ENCODE data around the gene IPO11.

Gene IPO11

GRCh38 chr5:62477801-62478200 lies 65.2 kb downstream of the IPO11 start:
- no peak overlapping the region for H3K18ac ChIP-seq (ENCODE audit: low read length)
- H2BK15ac ChIP-seq (ENCODE audit: low read length), result no peak overlapping the region
- no peak overlapping the region for H2BK120ac ChIP-seq (ENCODE audit: low read depth, low read length)
- no peak for DNase-seq (ENCODE audit: low spot score)
- no peaks in the 10 kb centered on the region for H3K27me3 ChIP-seq (ENCODE audit: control insufficient read depth in 3 of 3, insufficient read depth in 3 of 3, low read depth in 1 of 3, low read length in 3 of 3)
- H3K36me3 ChIP-seq (replicated peaks in 1 of 2; ENCODE audit: control insufficient read depth in 2 of 2, insufficient read depth in 2 of 2, low read length in 2 of 2), result peaks cover 2 to 40% of the 10 kb centered on the region in 2 donors
- H4K8ac ChIP-seq (ENCODE audit: low read depth, low read length), result no peak overlapping the region
- no peak overlapping the region for H3K9ac ChIP-seq (ENCODE audit: low read depth, low read length, poor library complexity)
- no peak overlapping the region for H2BK5ac ChIP-seq (ENCODE audit: low read length)
- H3K14ac ChIP-seq (ENCODE audit: low read length), result no peak overlapping the region
- H3K4ac ChIP-seq (ENCODE audit: low read length), result no peak overlapping the region
- no peak overlapping the region for H3K23ac ChIP-seq (ENCODE audit: low read depth, low read length, poor library complexity)
- no peak overlapping the region for H2AFZ ChIP-seq (ENCODE audit: low read length)
- no peak overlapping the region for H2AK5ac ChIP-seq (ENCODE audit: low read depth, low read length)
- no peak overlapping the region for H3K4me2 ChIP-seq (ENCODE audit: insufficient read depth, low read length, poor library complexity, severe bottlenecking)
- peaks cover 0 to 3% of the 10 kb centered on the region in 2 donors for H3K9me3 ChIP-seq (replicated peaks in 1 of 2; ENCODE audit: control insufficient read depth in 2 of 2, insufficient read depth in 1 of 2, low read depth in 1 of 2, low read length in 2 of 2)
- H4K91ac ChIP-seq (ENCODE audit: low read depth, low read length, poor library complexity), result no peak overlapping the region
- H3K4me3 ChIP-seq (ENCODE audit: low read length in 2 of 2), result no peak overlapping the region
- no peak overlapping the region for H3K27ac ChIP-seq (replicated peaks; ENCODE audit: low read length)
- no peak overlapping the region for H2BK12ac ChIP-seq (ENCODE audit: low read length)
- H3K4me1 ChIP-seq (ENCODE audit: control insufficient read depth in 2 of 2, insufficient read depth in 1 of 2, low read depth in 1 of 2, low read length in 2 of 2), result no peaks in the 10 kb centered on the region
- WGBS, 2 donors (ENCODE audit: extremely low coverage in 2 of 2, insufficient read length in 2 of 2, insufficient replicate concordance in 1 of 2), result no CpG with 5 or more reads among the region's 2 CpGs
- no peaks in the 10 kb centered on the region for H3K79me1 ChIP-seq (ENCODE audit: low read depth, low read length)

- Histone ChIP-seq H3K79me1 (ENCODE audit: low read depth, low read length) (no peaks in the 10 kb centered on the region), H3K4me1 (ENCODE audit: control insufficient read depth in 2 of 2, insufficient read depth in 1 of 2, low read depth in 1 of 2, low read length in 2 of 2) (no peaks in the 10 kb centered on the region), H3K36me3 (replicated peaks in 1 of 2; ENCODE audit: control insufficient read depth in 2 of 2, insufficient read depth in 2 of 2, low read length in 2 of 2) (peaks cover 2 to 55% of the 10 kb centered on the region in 2 donors), H3K4ac (ENCODE audit: low read length) (no peak overlapping the region), H3K9me3 (replicated peaks in 1 of 2; ENCODE audit: control insufficient read depth in 2 of 2, insufficient read depth in 1 of 2, low read depth in 1 of 2, low read length in 2 of 2) (peaks cover 0 to 3% of the 10 kb centered on the region in 2 donors), H2AK5ac (ENCODE audit: low read depth, low read length) (no peak overlapping the region), H3K9ac (ENCODE audit: low read depth, low read length, poor library complexity) (no peak overlapping the region), H3K18ac (ENCODE audit: low read length) (no peak overlapping the region), H3K4me3 (ENCODE audit: low read length in 2 of 2) (no peak overlapping the region), H3K14ac (ENCODE audit: low read length) (no peak overlapping the region), H2BK15ac (ENCODE audit: low read length) (no peak overlapping the region), H3K23ac (ENCODE audit: low read depth, low read length, poor library complexity) (no peak overlapping the region), H3K4me2 (ENCODE audit: insufficient read depth, low read length, poor library complexity, severe bottlenecking) (no peak overlapping the region), H3K27me3 (ENCODE audit: control insufficient read depth in 3 of 3, insufficient read depth in 3 of 3, low read depth in 1 of 3, low read length in 3 of 3) (no peaks in the 10 kb centered on the region), H2BK120ac (ENCODE audit: low read depth, low read length) (no peak overlapping the region), H2AFZ (ENCODE audit: low read length) (no peak overlapping the region), H2BK5ac (ENCODE audit: low read length) (no peak overlapping the region), H3K27ac (replicated peaks; ENCODE audit: low read length) (no peak overlapping the region), H2BK12ac (ENCODE audit: low read length) (no peak overlapping the region), H4K91ac (ENCODE audit: low read depth, low read length, poor library complexity) (no peak overlapping the region), H4K8ac (ENCODE audit: low read depth, low read length) (no peak overlapping the region)
- DNase-seq (ENCODE audit: low spot score), result no peak
- no CpG with 5 or more reads among the region's 2 CpGs for WGBS, 2 donors (ENCODE audit: extremely low coverage in 2 of 2, insufficient read length in 2 of 2, insufficient replicate concordance in 1 of 2)
These were observed 71.0 kb downstream of the IPO11 start for GRCh38 chr5:62483556-62483955.

- Histone ChIP-seq H2BK12ac (ENCODE audit: low read length) (no peak overlapping the region), H3K23ac (ENCODE audit: low read depth, low read length, poor library complexity) (no peak overlapping the region), H4K8ac (ENCODE audit: low read depth, low read length) (no peak overlapping the region), H3K4me3 (ENCODE audit: low read length in 2 of 2) (no peak overlapping the region), H2BK15ac (ENCODE audit: low read length) (no peak overlapping the region), H2AK5ac (ENCODE audit: low read depth, low read length) (no peak overlapping the region), H3K4me1 (ENCODE audit: control insufficient read depth in 2 of 2, insufficient read depth in 1 of 2, low read depth in 1 of 2, low read length in 2 of 2) (no peaks in the 10 kb centered on the region), H3K9ac (ENCODE audit: low read depth, low read length, poor library complexity) (no peak overlapping the region), H3K18ac (ENCODE audit: low read length) (no peak overlapping the region), H3K4ac (ENCODE audit: low read length) (no peak overlapping the region), H3K9me3 (replicated peaks in 1 of 2; ENCODE audit: control insufficient read depth in 2 of 2, insufficient read depth in 1 of 2, low read depth in 1 of 2, low read length in 2 of 2) (no peaks in the 10 kb centered on the region), H3K27ac (replicated peaks; ENCODE audit: low read length) (no peak overlapping the region), H3K79me1 (ENCODE audit: low read depth, low read length) (no peaks in the 10 kb centered on the region), H3K36me3 (replicated peaks in 1 of 2; ENCODE audit: control insufficient read depth in 2 of 2, insufficient read depth in 2 of 2, low read length in 2 of 2) (peaks cover 5 to 75% of the 10 kb centered on the region in 2 donors), H3K4me2 (ENCODE audit: insufficient read depth, low read length, poor library complexity, severe bottlenecking) (no peak overlapping the region), H2AFZ (ENCODE audit: low read length) (no peak overlapping the region), H3K27me3 (ENCODE audit: control insufficient read depth in 3 of 3, insufficient read depth in 3 of 3, low read depth in 1 of 3, low read length in 3 of 3) (no peaks in the 10 kb centered on the region), H2BK120ac (ENCODE audit: low read depth, low read length) (no peak overlapping the region), H2BK5ac (ENCODE audit: low read length) (no peak overlapping the region), H3K14ac (ENCODE audit: low read length) (no peak overlapping the region), H4K91ac (ENCODE audit: low read depth, low read length, poor library complexity) (no peak overlapping the region)
- no CpG with 5 or more reads among the region's 1 CpG for WGBS, 2 donors (ENCODE audit: extremely low coverage in 2 of 2, insufficient read length in 2 of 2, insufficient replicate concordance in 1 of 2)
- no peak for DNase-seq (ENCODE audit: low spot score)
These were observed 74.1 kb downstream of the IPO11 start for GRCh38 chr5:62486672-62487071.

GRCh38 chr5:62488531-62488930 lies 76.0 kb downstream of the IPO11 start:
- whole genome bisulfite sequencing, 2 donors (ENCODE audit: extremely low coverage in 2 of 2, insufficient read length in 2 of 2, insufficient replicate concordance in 1 of 2), result no CpG with 5 or more reads among the region's 4 CpGs
- H3K9me3 ChIP-seq (replicated peaks in 1 of 2; ENCODE audit: control insufficient read depth in 2 of 2, insufficient read depth in 1 of 2, low read depth in 1 of 2, low read length in 2 of 2), result no peaks in the 10 kb centered on the region
- peaks cover 5 to 84% of the 10 kb centered on the region in 2 donors for H3K36me3 ChIP-seq (replicated peaks in 1 of 2; ENCODE audit: control insufficient read depth in 2 of 2, insufficient read depth in 2 of 2, low read length in 2 of 2)
- H2BK5ac ChIP-seq (ENCODE audit: low read length), result no peak overlapping the region
- H2BK12ac ChIP-seq (ENCODE audit: low read length), result peak overlapping the region; percentile 10
- no peak for DNase-seq (ENCODE audit: low spot score)
- H3K4me3 ChIP-seq (ENCODE audit: low read length in 2 of 2), result no peak overlapping the region
- H2BK120ac ChIP-seq (ENCODE audit: low read depth, low read length), result no peak overlapping the region
- no peaks in the 10 kb centered on the region for H3K27me3 ChIP-seq (ENCODE audit: control insufficient read depth in 3 of 3, insufficient read depth in 3 of 3, low read depth in 1 of 3, low read length in 3 of 3)
- no peaks in the 10 kb centered on the region for H3K79me1 ChIP-seq (ENCODE audit: low read depth, low read length)
- no peak overlapping the region for H4K8ac ChIP-seq (ENCODE audit: low read depth, low read length)
- H4K91ac ChIP-seq (ENCODE audit: low read depth, low read length, poor library complexity), result no peak overlapping the region
- H3K27ac ChIP-seq (replicated peaks; ENCODE audit: low read length), result no peak overlapping the region
- no peak overlapping the region for H2AK5ac ChIP-seq (ENCODE audit: low read depth, low read length)
- no peak overlapping the region for H3K14ac ChIP-seq (ENCODE audit: low read length)
- H3K4me2 ChIP-seq (ENCODE audit: insufficient read depth, low read length, poor library complexity, severe bottlenecking), result no peak overlapping the region
- H3K18ac ChIP-seq (ENCODE audit: low read length), result no peak overlapping the region
- no peak overlapping the region for H2AFZ ChIP-seq (ENCODE audit: low read length)
- H3K4me1 ChIP-seq (ENCODE audit: control insufficient read depth in 2 of 2, insufficient read depth in 1 of 2, low read depth in 1 of 2, low read length in 2 of 2), result no peaks in the 10 kb centered on the region
- H3K4ac ChIP-seq (ENCODE audit: low read length), result no peak overlapping the region
- H2BK15ac ChIP-seq (ENCODE audit: low read length), result no peak overlapping the region
- H3K23ac ChIP-seq (ENCODE audit: low read depth, low read length, poor library complexity), result no peak overlapping the region
- no peak overlapping the region for H3K9ac ChIP-seq (ENCODE audit: low read depth, low read length, poor library complexity)
